ENCODE measurements around the gene DLGAP3. TPM values are rescaled to one million over a fixed set of nuclear protein-coding genes. Genes with fewer than 3 reads are reported as not detected.

The DLGAP3 gene
- polyA plus RNA-seq, 1 donor from 2014 or later = 2.9 TPM

DNA sequence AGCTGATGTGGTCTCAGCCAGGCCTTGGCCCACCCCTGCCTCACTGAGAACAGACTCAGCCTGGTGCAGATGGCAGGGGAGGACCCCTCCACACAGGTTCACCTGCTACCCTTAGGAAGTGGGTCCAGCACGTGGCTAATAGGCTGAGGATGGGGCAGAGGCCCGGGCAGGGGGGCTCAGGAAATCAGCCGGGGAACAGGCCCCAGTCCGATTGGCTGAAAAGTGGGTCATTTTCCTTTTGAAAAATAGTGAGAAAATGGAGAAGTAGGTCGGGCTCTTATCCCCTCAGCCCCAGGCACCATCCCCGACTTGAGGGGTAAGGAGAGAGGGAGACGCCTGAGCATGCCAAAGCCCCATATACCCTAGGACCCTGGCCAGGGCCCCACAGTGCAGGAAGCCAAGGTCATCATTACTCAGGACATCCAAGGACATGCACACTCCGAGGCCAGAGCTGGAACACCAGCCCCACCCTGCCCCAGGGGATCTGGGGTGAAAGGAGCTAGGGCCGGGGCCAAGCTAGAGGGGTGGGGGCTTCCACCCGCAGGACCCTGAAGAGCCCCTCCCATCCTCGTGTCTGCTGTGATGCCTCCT lies 11.0 kb downstream of the DLGAP3 start:
- H3K27me3 ChIP-seq (ENCODE audit: insufficient read depth, low read depth, low read length) = no peaks in the 10 kb centered on the region
- H3K79me2 ChIP-seq (replicated peaks; ENCODE audit: insufficient read depth, low read length) = no peaks in the 10 kb centered on the region
- no peak overlapping the region for H3K27ac ChIP-seq (ENCODE audit: low read length)
- H3K9ac ChIP-seq (ENCODE audit: low read length) = peak overlapping the region; percentile 20
- H2AFZ ChIP-seq (ENCODE audit: low read depth, low read length) = no peak overlapping the region
- H3K4me2 ChIP-seq (ENCODE audit: low read length) = no peak overlapping the region
- TF ChIP-seq MXI1 (conservative IDR thresholded peaks at IDR 0.05; ENCODE audit: poor library complexity, severe bottlenecking) (no peak), RAD21 (conservative IDR thresholded peaks at IDR 0.05) (no peak), POLR2AphosphoS5 (IDR thresholded peaks at IDR 0.05) (no peak), REST (IDR thresholded peaks at IDR 0.05; ENCODE audit: borderline replicate concordance) (no peak), EP300 (conservative IDR thresholded peaks at IDR 0.05; ENCODE audit: poor library complexity, severe bottlenecking) (no peak), EZH2 (IDR thresholded peaks at IDR 0.05; ENCODE audit: borderline replicate concordance, insufficient read depth, low read length, poor library complexity, severe bottlenecking) (no peak), TAF1 (IDR thresholded peaks at IDR 0.05; ENCODE audit: low read depth) (no peak), SMC3 (conservative IDR thresholded peaks at IDR 0.05; ENCODE audit: poor library complexity) (no peak)
- TF ChIP-seq, protein P1, sequence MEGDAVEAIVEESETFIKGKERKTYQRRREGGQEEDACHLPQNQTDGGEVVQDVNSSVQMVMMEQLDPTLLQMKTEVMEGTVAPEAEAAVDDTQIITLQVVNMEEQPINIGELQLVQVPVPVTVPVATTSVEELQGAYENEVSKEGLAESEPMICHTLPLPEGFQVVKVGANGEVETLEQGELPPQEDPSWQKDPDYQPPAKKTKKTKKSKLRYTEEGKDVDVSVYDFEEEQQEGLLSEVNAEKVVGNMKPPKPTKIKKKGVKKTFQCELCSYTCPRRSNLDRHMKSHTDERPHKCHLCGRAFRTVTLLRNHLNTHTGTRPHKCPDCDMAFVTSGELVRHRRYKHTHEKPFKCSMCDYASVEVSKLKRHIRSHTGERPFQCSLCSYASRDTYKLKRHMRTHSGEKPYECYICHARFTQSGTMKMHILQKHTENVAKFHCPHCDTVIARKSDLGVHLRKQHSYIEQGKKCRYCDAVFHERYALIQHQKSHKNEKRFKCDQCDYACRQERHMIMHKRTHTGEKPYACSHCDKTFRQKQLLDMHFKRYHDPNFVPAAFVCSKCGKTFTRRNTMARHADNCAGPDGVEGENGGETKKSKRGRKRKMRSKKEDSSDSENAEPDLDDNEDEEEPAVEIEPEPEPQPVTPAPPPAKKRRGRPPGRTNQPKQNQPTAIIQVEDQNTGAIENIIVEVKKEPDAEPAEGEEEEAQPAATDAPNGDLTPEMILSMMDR (IDR thresholded peaks at IDR 0.05; ENCODE audit: poor library complexity, severe bottlenecking) = no peak
- H3K9me3 ChIP-seq (ENCODE audit: low read length) = no peaks in the 10 kb centered on the region
- H3F3A ChIP-seq (ENCODE audit: insufficient read depth, low read length, poor library complexity, severe bottlenecking) = no peaks in the 10 kb centered on the region
- no peaks in the 10 kb centered on the region for H4K20me1 ChIP-seq (ENCODE audit: insufficient read depth)
- no peaks in the 10 kb centered on the region for H3K9me2 ChIP-seq (ENCODE audit: insufficient read depth, low read length)
- no peaks in the 10 kb centered on the region for H3K36me3 ChIP-seq (ENCODE audit: insufficient read depth, low read length)
- H3K4me3 ChIP-seq (ENCODE audit: low read length) = peak overlapping the region; percentile 40

- Histone ChIP-seq H3K9me3 (ENCODE audit: low read length) (no peaks in the 10 kb centered on the region), H3K9me2 (ENCODE audit: insufficient read depth, low read length) (no peaks in the 10 kb centered on the region), H3K36me3 (ENCODE audit: insufficient read depth, low read length) (no peaks in the 10 kb centered on the region), H3K4me3 (ENCODE audit: low read length) (no peak overlapping the region), H3K27me3 (ENCODE audit: insufficient read depth, low read depth, low read length) (no peaks in the 10 kb centered on the region), H3K27ac (ENCODE audit: low read length) (no peak overlapping the region), H4K20me1 (ENCODE audit: insufficient read depth) (no peaks in the 10 kb centered on the region), H3K79me2 (replicated peaks; ENCODE audit: insufficient read depth, low read length) (no peaks in the 10 kb centered on the region), H3K9ac (ENCODE audit: low read length) (no peak overlapping the region), H3K4me2 (ENCODE audit: low read length) (no peak overlapping the region), H2AFZ (ENCODE audit: low read depth, low read length) (no peak overlapping the region), H3F3A (ENCODE audit: insufficient read depth, low read length, poor library complexity, severe bottlenecking) (no peaks in the 10 kb centered on the region)
- TF ChIP-seq TAF1 (IDR thresholded peaks at IDR 0.05; ENCODE audit: low read depth) = no peak
- TF ChIP-seq MXI1 (conservative IDR thresholded peaks at IDR 0.05; ENCODE audit: poor library complexity, severe bottlenecking) = no peak
- TF ChIP-seq EZH2 (IDR thresholded peaks at IDR 0.05; ENCODE audit: borderline replicate concordance, insufficient read depth, low read length, poor library complexity, severe bottlenecking) = no peak
- no peak for TF ChIP-seq EP300 (conservative IDR thresholded peaks at IDR 0.05; ENCODE audit: poor library complexity, severe bottlenecking)
- TF ChIP-seq REST (IDR thresholded peaks at IDR 0.05; ENCODE audit: borderline replicate concordance) = no peak
- TF ChIP-seq POLR2AphosphoS5 (IDR thresholded peaks at IDR 0.05) = no peak
- TF ChIP-seq RAD21 (conservative IDR thresholded peaks at IDR 0.05) = no peak
- TF ChIP-seq SMC3 (conservative IDR thresholded peaks at IDR 0.05; ENCODE audit: poor library complexity) = no peak
- TF ChIP-seq, protein P1 (IDR thresholded peaks at IDR 0.05; ENCODE audit: poor library complexity, severe bottlenecking) = no peak
These were observed 12.4 kb downstream of the DLGAP3 start for GRCh38 chr1:34917017-34917416.
